Neural progenitor cell (in vitro differentiated cells): ENCODE data around the gene GHITM. TPM values are rescaled to one million over a fixed set of nuclear protein-coding genes. Genes with fewer than 3 reads are reported as not detected.

ENCODE experiments used
- DNase-seq: peaks from one replicate; pipeline ENCODE4 v3.0.0-alpha.2; 2016; ENCODE audit warnings: low spot score
- H2AFZ ChIP-seq: fragments of 200-600 bp; sonication (generic); replicated peaks from 2 replicates; pipeline ENCODE4 v1.6.1; 2016; ENCODE audit warnings: antibody characterized with exemption
- H3F3A ChIP-seq: fragments of 200-600 bp; sonication (generic); 2 replicates; pipeline ENCODE4 v1.6.1; 2016; ENCODE audit warnings: antibody characterized with exemption, low read depth
- H3K27ac ChIP-seq: fragments of 200-600 bp; sonication (generic); 2 replicates; pipeline ENCODE4 v1.5.1; 2016; ENCODE audit warnings: mild to moderate bottlenecking
- H3K27me3 ChIP-seq: fragments of 200-600 bp; sonication (generic); 2 replicates; pipeline ENCODE4 v1.6.1; 2016; ENCODE audit warnings: mild to moderate bottlenecking, moderate library complexity
- H3K36me3 ChIP-seq: fragments of 200-600 bp; sonication (generic); 2 replicates; pipeline ENCODE4 v1.5.1; 2016
- H3K4me1 ChIP-seq: fragments of 200-600 bp; sonication (generic); 2 replicates; pipeline ENCODE4 v1.6.1; 2016; ENCODE audit warnings: mixed run types
- H3K4me2 ChIP-seq: fragments of 200-600 bp; sonication (generic); 2 replicates; pipeline ENCODE4 v1.6.1; 2016
- H3K4me3 ChIP-seq: fragments of 200-600 bp; sonication (generic); 2 replicates; pipeline ENCODE4 v1.5.1; 2016
- H3K79me2 ChIP-seq: fragments of 200-600 bp; sonication (generic); 2 replicates; pipeline ENCODE4 v1.6.1; 2016; ENCODE audit warnings: low read depth
- H3K9ac ChIP-seq: fragments of 200-600 bp; sonication (generic); 2 replicates; pipeline ENCODE4 v1.6.1; 2016
- H3K9me3 ChIP-seq: fragments of 200-600 bp; sonication (generic); 2 replicates; pipeline ENCODE4 v1.5.1; 2016; ENCODE audit warnings: low read depth
- H4K20me1 ChIP-seq: fragments of 200-600 bp; sonication (generic); 2 replicates; pipeline ENCODE4 v1.6.1; 2016; ENCODE audit warnings: low read depth
- H3K27ac Mint-ChIP-seq: 3 replicates; pipeline ENCODE4 v1.8.0; 2021; ENCODE audit warnings: mixed read lengths
- H3K27me3 Mint-ChIP-seq: 2 replicates; pipeline ENCODE4 v1.8.0; 2022; ENCODE audit warnings: low read depth, mild to moderate bottlenecking, inconsistent platforms, moderate library complexity, mixed read lengths; ENCODE audit not compliant: insufficient read depth
- H3K36me3 Mint-ChIP-seq: 3 replicates; pipeline ENCODE4 v1.8.0; 2021; ENCODE audit warnings: mixed read lengths
- H3K4me1 Mint-ChIP-seq: 3 replicates; pipeline ENCODE4 v1.8.0; 2021; ENCODE audit warnings: mixed read lengths
- H3K4me3 Mint-ChIP-seq: 3 replicates; pipeline ENCODE4 v1.8.0; 2021; ENCODE audit warnings: mild to moderate bottlenecking, moderate library complexity, mixed read lengths
- H3K9me3 Mint-ChIP-seq: 3 replicates; pipeline ENCODE4 v1.8.0; 2020; ENCODE audit warnings: mixed read lengths
- CTCF ChIP-seq: fragments of 200-600 bp; sonication (generic); IDR thresholded peaks from 2 replicates; pipeline ENCODE4 v1.5.1; 2017; ENCODE audit warnings: antibody characterized with exemption, mild to moderate bottlenecking
- EZH2 ChIP-seq: fragments of 200-600 bp; sonication (generic); IDR thresholded peaks from 2 replicates; pipeline ENCODE4 v1.6.1; 2017; ENCODE audit warnings: antibody characterized with exemption, mild to moderate bottlenecking, moderate library complexity
- EZH2phosphoT487 ChIP-seq: fragments of 200-600 bp; sonication (generic); IDR thresholded peaks from 2 replicates; pipeline ENCODE4 v1.6.1; 2017; ENCODE audit warnings: antibody characterized with exemption
- total RNA-seq: library from RNA; depleted of rRNA; stranded (reverse); fragments of >200 nt; gene quantifications from 2 replicates; pipeline ENCODE4 v1.2.3, GENCODE V29; 2015; ENCODE audit warnings: low replicate concordance

The GHITM gene
- total RNA-seq, 1 donor from 2014 or later, result 181 TPM

GRCh38 chr10:84159076-84159685, 19.9 kb downstream of the GHITM start:
- Histone ChIP-seq H3K9me3 (no peaks in the 10 kb centered on the region), H3K4me2 (no peak overlapping the region), H3K4me1 (no peaks in the 10 kb centered on the region), H3K27ac (no peak overlapping the region), H3K27me3 (no peaks in the 10 kb centered on the region), H3F3A (no peaks in the 10 kb centered on the region), H4K20me1 (no peaks in the 10 kb centered on the region), H3K9ac (no peak overlapping the region), H3K79me2 (no peaks in the 10 kb centered on the region), H3K36me3 (no peaks in the 10 kb centered on the region), H2AFZ (peak overlapping the region; percentile 83), H3K4me3 (no peak overlapping the region)
- H3K4me1 Mint-ChIP-seq, result no peaks in the 10 kb centered on the region
- H3K4me3 Mint-ChIP-seq, result no peak overlapping the region
- H3K36me3 Mint-ChIP-seq, result peaks cover 3% of the 10 kb centered on the region
- peaks cover 5% of the 10 kb centered on the region for H3K27me3 Mint-ChIP-seq
- no peaks in the 10 kb centered on the region for H3K9me3 Mint-ChIP-seq
- TF ChIP-seq EZH2phosphoT487, result no peak
- no peak for TF ChIP-seq EZH2
- TF ChIP-seq CTCF, result no peak
- no peak for DNase-seq
- H3K27ac Mint-ChIP-seq, result peak overlapping the region; percentile 62

GRCh38 chr10:84160663-84161362, 21.5 kb downstream of the GHITM start:
- no peak overlapping the region for H3K27ac Mint-ChIP-seq
- Histone ChIP-seq H3K79me2 (no peaks in the 10 kb centered on the region), H3K4me1 (no peaks in the 10 kb centered on the region), H3K4me3 (no peak overlapping the region), H4K20me1 (no peaks in the 10 kb centered on the region), H3K9ac (no peak overlapping the region), H3K36me3 (no peaks in the 10 kb centered on the region), H2AFZ (no peak overlapping the region), H3K9me3 (no peaks in the 10 kb centered on the region), H3K4me2 (no peak overlapping the region), H3K27ac (no peak overlapping the region), H3K27me3 (no peaks in the 10 kb centered on the region), H3F3A (no peaks in the 10 kb centered on the region)
- peaks cover 4% of the 10 kb centered on the region for H3K27me3 Mint-ChIP-seq
- H3K4me1 Mint-ChIP-seq, result no peaks in the 10 kb centered on the region
- no peaks in the 10 kb centered on the region for H3K36me3 Mint-ChIP-seq
- no peaks in the 10 kb centered on the region for H3K9me3 Mint-ChIP-seq
- H3K4me3 Mint-ChIP-seq, result no peak overlapping the region
- DNase-seq, result peak; percentile 13
- TF ChIP-seq CTCF (no peak), EZH2 (no peak), EZH2phosphoT487 (no peak)

GRCh38 chr10:84163996-84164395, 24.7 kb downstream of the GHITM start:
- H3K27me3 ChIP-seq, result no peaks in the 10 kb centered on the region
- no peaks in the 10 kb centered on the region for H4K20me1 ChIP-seq
- no peaks in the 10 kb centered on the region for H3K9me3 ChIP-seq
- no peak overlapping the region for H3K27ac Mint-ChIP-seq
- H3K27me3 Mint-ChIP-seq, result no peaks in the 10 kb centered on the region
- H3K4me3 Mint-ChIP-seq, result no peak overlapping the region
- H3K4me3 ChIP-seq, result no peak overlapping the region
- TF ChIP-seq EZH2phosphoT487 (no peak), CTCF (no peak), EZH2 (no peak)
- H3K4me1 Mint-ChIP-seq, result no peaks in the 10 kb centered on the region
- H3K9me3 Mint-ChIP-seq, result peaks cover 2% of the 10 kb centered on the region
- H3K79me2 ChIP-seq, result no peaks in the 10 kb centered on the region
- H3K36me3 ChIP-seq, result no peaks in the 10 kb centered on the region
- DNase-seq, result no peak
- H3K9ac ChIP-seq, result no peak overlapping the region
- no peak overlapping the region for H3K4me2 ChIP-seq
- H3K4me1 ChIP-seq, result no peaks in the 10 kb centered on the region
- no peaks in the 10 kb centered on the region for H3K36me3 Mint-ChIP-seq
- no peak overlapping the region for H2AFZ ChIP-seq
- H3F3A ChIP-seq, result no peaks in the 10 kb centered on the region
- no peak overlapping the region for H3K27ac ChIP-seq
